GM12874 (cell line): ENCODE results near the gene NT5M.

Source experiments
- TF ChIP-seq, protein P1 (sequence below): IDR thresholded peaks from 2 replicates; pipeline ENCODE4 v1.5.1; 2011; ENCODE audit warnings: low read depth, mild to moderate bottlenecking, control low read depth, low read length, moderate library complexity; ENCODE audit not compliant: insufficient read depth

NT5M gene

DNA sequence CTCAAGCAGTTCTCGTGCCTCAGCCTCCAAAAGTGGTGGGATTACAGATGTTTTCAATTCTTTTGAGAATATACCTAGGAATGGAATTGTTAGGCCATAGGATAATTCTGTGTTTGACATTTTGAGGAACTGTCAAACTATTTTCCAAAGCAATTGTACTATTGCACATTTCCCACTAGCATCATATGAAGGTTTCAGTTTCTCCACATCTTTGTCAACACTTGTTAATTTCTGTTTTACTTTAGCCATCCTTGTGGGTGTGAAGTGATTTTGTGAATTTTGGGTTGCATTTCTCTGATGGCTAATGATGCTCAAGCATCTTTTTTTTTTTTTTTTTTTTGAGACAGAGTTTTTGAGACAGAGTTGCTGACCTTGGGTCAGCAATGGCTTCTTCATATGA lies 6.2 kb downstream of the NT5M start:
- TF ChIP-seq, protein P1, sequence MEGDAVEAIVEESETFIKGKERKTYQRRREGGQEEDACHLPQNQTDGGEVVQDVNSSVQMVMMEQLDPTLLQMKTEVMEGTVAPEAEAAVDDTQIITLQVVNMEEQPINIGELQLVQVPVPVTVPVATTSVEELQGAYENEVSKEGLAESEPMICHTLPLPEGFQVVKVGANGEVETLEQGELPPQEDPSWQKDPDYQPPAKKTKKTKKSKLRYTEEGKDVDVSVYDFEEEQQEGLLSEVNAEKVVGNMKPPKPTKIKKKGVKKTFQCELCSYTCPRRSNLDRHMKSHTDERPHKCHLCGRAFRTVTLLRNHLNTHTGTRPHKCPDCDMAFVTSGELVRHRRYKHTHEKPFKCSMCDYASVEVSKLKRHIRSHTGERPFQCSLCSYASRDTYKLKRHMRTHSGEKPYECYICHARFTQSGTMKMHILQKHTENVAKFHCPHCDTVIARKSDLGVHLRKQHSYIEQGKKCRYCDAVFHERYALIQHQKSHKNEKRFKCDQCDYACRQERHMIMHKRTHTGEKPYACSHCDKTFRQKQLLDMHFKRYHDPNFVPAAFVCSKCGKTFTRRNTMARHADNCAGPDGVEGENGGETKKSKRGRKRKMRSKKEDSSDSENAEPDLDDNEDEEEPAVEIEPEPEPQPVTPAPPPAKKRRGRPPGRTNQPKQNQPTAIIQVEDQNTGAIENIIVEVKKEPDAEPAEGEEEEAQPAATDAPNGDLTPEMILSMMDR, result no peak

DNA sequence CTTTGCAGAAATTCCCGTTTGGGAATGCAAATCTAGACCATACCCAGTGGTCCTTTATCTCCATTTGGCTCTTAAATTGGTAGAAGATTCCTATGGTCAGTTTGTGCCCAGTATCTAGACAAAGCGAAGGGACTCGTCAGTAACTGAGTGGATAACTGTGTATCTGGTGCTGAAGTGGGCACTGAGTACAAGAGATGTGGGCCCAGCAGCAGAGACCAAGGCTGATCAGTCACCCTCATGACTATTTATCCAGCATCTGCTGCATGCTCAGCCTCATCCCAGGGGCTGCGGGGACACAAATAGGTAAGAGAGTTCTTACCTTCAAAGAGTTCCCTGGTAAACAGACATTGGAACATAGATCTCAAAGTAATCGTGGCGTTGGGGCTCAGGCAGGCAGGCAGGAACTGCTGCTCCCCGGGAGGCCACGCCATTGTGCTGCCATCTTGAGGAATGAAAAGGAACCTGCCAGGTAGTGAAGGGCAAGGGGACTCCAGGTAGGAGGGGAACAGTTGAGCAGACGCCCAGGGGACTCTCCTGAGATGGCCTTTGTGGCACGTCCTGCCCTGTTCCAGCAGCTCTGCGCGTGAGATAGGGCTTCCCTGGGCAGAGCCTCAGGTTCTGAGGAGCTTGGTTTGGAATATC lies 10.3 kb downstream of the NT5M start:
- TF ChIP-seq, protein P1, result peak; percentile 74

DNA sequence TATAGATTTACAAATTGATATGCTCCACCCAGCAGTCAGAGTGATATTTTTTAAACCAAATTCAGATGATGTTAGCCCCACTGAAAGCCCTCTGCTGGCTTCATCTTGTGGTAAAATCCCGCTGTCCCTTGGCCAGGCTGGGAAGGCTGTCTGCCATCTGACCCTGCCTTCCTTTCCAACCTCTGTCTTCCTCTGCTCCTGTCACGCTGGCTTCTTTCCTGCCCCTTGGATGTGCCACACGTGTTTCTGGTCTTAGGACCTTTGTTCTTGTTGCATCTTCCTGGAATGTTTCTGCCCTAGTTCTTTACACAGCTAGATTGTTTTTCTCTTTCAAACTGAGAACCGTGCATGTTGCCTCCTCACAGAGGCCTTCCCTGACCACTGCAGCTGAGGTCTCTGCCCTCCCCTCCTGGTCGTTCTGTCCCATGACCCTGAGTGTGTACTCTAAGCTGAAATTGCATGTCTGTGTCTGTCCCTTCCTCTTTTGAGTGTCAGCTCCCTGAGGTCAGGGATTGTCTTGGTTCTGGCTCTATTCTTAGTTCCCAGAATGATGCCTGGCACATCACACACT lies 11.4 kb downstream of the NT5M start:
- TF ChIP-seq, protein P1, result no peak

DNA sequence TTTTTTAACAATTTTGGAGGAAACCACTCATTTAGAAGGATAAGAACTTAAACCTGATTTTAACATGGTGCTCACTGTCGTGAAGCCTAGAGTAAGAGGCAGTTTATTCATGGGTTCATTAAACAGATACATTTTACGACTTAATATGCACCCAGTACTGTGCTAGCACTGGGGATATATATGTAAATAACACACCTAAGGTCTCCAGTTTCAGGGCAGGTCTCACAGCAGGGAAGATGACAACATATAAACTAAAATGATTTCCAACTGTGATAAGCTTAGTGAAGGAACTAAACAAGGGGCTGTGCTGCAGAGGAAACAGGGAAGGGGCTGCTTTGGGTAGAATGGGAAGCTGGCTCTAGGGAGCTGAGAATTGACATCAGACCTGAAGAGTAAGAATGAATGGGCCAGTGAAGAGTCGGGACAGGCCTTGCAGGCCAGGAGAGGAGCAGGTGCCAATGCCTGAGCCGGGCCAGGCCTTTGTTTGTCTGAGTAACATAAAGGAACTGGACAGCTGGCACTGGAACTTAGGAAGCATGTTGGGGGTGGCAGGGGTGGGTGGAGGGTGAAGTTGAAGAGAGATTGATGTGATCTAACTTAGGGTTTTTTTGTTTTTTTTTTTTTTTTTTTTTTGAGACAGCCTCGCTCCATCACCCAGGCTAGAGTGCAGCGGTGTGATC lies 12.1 kb downstream of the NT5M start:
- TF ChIP-seq, protein P1, result no peak

DNA sequence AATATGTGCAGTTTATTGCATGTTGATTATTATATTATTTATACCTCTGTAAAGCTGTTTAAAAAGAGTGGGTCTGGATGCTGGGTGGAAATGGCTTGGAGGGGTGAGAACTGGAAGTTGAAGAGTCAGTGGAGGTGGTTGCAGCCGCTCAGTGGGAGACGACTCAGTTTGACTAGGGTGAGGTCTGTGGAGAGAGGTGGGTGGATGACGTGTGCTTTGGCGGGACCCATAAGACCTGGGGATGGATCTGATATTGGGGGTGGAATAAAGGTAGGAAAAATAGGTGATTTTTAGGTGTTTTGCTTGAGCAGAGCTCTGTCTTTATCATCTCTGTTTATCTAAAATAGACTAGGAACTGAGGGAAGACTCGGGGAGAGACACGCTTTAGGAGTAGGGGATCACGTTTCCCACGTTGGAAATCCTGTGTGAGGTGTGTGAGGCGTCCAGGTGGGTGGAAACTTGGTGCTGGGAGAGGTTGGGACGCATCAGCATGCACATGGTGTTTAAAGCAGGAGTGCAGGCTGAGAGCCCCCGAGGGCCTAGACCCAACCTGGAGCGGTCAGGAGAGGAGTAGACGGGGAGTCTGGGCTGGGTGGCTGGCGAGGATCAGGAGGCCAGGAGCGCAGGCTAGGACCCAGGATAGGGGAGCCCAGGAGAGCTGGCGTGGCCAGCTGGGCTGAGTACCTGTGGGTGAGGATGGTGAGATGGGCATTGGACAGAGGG lies 17.2 kb downstream of the NT5M start:
- TF ChIP-seq, protein P1, result no peak

DNA sequence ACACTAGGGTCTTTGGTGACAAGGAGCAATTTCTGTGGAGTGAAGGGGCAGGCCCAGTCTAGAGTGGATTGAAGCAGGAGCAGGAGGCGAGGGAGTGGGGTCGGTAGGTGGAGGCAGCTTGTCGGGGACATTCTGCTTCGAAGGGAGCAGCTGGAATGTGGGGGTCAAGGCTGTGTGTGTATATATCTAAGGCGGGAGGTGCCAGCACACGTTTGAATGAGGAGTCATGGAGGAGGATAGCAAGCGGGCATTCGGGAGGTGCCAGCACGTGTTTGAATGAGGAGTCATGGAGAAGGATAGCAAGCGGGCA lies 17.7 kb downstream of the NT5M start:
- TF ChIP-seq, protein P1, result no peak

DNA sequence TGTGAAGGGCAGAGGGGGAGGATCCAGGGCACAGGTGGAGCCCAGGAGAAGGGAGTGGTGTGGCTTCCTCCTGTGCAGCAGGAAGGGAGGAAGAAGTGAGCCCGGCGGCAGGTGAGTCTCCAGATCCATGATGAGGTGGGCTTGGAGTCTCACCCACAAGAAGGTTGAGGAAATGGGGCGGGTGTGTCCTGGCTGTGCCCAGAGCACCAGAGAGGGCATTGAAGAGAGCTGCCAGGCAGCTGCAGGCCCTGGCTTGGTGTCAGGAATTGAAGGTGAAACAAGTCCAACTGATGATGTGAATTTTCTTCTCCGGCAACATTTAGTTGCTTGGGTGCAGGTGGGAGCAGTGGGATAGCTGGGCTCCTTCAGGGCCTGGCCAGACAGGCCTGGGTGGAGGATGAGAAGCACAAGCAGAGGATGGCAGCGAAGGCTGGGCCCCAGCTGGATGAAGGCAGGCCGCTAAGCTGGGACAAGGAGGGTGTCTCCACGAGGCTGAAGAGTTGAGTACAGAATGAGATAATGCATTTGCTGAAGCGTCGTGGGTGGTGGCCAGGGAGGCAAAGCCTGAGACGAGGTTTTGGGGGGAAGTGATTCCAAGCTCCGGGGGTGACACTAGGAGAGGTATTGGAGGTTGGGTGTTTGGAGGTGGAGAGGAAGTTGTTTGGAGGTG lies 18.3 kb downstream of the NT5M start:
- TF ChIP-seq, protein P1, result no peak
